IPS-18c (cell line): ENCODE data around the gene KHDRBS2.

ENCODE experiments used
- H3K4me3 ChIP-seq: 2 replicates; pipeline ENCODE4 v1.7.0; 2013; ENCODE audit warnings: low read depth, mild to moderate bottlenecking, low read length, moderate library complexity; ENCODE audit not compliant: insufficient read depth
- H3K9me3 ChIP-seq: one replicate; pipeline ENCODE4 v1.6.1; 2013; ENCODE audit warnings: mild to moderate bottlenecking, low read length, moderate library complexity; ENCODE audit not compliant: control insufficient read depth, insufficient read depth

Gene KHDRBS2

DNA sequence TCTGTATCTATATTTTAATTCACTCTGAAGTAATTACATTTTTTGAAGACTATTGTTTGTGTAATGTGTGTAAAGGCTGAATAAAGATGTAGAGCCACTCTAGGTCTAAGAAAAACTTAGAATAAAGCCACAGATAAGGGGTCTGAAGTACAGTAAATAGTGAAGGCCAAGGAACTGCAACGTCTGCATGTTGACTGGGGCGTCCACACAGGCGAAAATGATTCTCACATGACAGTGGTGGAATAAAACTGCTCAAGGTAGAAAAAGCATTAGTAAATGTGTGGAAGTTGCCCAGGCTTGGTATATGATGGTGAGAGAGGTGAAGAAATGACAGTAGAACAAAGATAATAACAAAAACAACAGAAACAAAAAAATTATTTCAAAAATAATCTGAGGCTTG, 196.2 kb downstream of the KHDRBS2 start:
- Histone ChIP-seq H3K4me3 (no peak overlapping the region), H3K9me3 (no peaks in the 10 kb centered on the region)

DNA sequence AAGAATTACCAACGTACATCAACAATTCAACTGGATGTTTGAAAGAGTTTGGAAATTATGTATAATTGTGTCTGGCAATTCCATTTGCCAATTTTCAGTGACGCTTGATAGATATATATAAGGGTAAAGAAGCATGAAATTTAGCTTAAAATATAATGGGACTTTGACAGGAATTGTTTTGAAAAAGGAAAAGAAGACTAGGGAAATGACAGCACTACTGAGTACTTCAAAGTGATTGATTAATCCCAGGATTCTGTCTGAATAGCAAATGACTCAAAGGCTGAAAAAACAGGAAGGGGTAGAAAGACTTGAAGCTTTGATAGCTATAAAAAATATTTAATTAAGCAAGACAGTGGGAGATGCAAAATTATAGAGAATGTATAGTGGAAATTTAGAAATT, 200.0 kb downstream of the KHDRBS2 start:
- H3K4me3 ChIP-seq = no peak overlapping the region
- H3K9me3 ChIP-seq = no peaks in the 10 kb centered on the region

DNA sequence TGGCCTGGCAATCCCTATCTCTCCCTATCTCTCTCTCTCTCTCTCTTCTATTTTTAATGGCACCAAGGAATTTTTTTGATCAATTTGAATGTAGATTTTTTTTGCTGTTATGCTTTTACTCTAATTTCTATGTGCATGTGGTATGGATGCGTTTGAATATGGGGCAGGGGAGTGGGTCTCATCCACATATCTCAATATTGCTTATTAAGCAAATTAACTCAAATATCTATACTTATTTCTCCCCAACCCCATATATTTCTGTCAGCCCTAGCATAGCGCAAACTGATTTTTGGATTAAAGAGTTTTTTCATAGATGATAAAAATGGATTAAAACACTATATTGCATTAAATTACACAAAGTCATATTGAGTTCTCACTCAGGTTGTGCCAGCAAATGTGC, 210.2 kb downstream of the KHDRBS2 start:
- no peaks in the 10 kb centered on the region for H3K9me3 ChIP-seq
- no peak overlapping the region for H3K4me3 ChIP-seq

DNA sequence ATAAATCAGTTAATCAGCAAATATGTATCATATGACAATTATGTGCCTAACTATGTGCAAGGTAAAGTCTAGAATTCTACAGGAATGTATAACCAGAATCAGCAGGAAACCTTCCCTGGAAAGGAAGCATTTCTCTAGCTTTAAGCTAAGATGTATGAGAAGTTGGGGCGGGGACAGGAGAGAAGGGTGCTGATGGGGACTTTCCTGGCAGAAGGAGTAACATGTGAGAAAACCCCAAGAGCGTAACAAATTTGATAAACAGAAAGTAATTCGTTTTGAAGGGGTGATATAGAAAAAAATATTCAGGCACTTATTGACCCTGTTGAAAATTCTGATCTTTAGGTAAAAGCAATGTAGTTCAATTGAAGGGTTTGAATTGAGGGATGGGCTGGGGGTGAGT, 226.1 kb downstream of the KHDRBS2 start:
- H3K9me3 ChIP-seq = no peaks in the 10 kb centered on the region

GRCh38 chr6:62057300-62057699, 228.7 kb downstream of the KHDRBS2 start:
- Histone ChIP-seq H3K9me3 (no peaks in the 10 kb centered on the region), H3K4me3 (no peak overlapping the region)

More for the DNA sequence above, 226.1 kb downstream of the KHDRBS2 start:
- H3K4me3 ChIP-seq = no peak overlapping the region

GRCh38 chr6:62045502-62045901, 240.5 kb downstream of the KHDRBS2 start:
- Histone ChIP-seq H3K4me3 (no peak overlapping the region), H3K9me3 (no peaks in the 10 kb centered on the region)

GRCh38 chr6:62043084-62043483, 242.9 kb downstream of the KHDRBS2 start:
- Histone ChIP-seq H3K4me3 (no peak overlapping the region), H3K9me3 (no peaks in the 10 kb centered on the region)

DNA sequence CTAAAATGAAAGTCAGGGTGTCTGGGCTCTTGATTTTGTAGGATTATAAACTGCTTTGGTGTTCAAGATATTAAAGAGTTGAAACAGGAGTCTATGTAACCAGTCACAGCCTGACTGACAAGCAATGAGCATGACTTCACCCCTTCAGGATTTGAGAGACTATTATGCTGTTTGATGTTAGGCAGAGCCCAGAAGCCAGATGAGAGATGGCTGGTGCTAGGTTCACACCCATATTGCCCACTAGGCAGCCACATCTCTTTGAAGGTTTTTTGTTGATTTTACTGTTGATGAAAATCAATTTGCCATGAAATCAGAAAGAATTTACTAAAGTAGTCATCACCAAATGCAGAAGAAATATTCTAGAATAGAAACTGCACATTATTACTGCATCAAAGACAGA, 243.6 kb downstream of the KHDRBS2 start:
- Histone ChIP-seq H3K4me3 (no peak overlapping the region), H3K9me3 (no peaks in the 10 kb centered on the region)

- no peaks in the 10 kb centered on the region for H3K9me3 ChIP-seq
- H3K4me3 ChIP-seq = no peak overlapping the region
These were observed 246.4 kb downstream of the KHDRBS2 start for GRCh38 chr6:62039605-62040004.

- Histone ChIP-seq H3K9me3 (no peaks in the 10 kb centered on the region), H3K4me3 (no peak overlapping the region)
These were observed 248.6 kb downstream of the KHDRBS2 start for GRCh38 chr6:62037445-62037844.

DNA sequence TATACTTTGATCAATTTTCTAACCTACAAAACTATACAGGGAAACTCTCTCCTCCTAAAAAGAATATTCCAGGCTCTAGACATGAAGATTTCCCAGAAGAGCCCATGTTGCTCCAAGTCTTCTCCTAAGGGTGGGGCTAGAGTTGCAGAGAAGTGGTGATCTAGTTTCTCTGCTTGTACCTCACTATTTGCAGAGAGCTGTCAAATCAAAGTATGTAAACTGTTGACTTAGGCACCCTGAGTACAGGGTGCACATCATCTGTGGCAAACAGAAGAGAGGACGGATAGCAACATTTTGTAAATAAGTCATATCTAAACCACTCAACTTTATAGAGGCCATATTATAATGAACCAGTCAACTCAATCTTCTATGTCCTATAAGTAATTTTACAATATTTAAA, 250.1 kb downstream of the KHDRBS2 start:
- Histone ChIP-seq H3K4me3 (no peak overlapping the region), H3K9me3 (no peaks in the 10 kb centered on the region)

GRCh38 chr6:62013719-62014118, 272.3 kb downstream of the KHDRBS2 start:
- H3K9me3 ChIP-seq = peaks cover 2% of the 10 kb centered on the region
- H3K4me3 ChIP-seq = no peak overlapping the region

GRCh38 chr6:62009445-62009844, 276.6 kb downstream of the KHDRBS2 start:
- no peak overlapping the region for H3K4me3 ChIP-seq
- peaks cover 2% of the 10 kb centered on the region for H3K9me3 ChIP-seq

GRCh38 chr6:61989616-61990015, 296.4 kb downstream of the KHDRBS2 start:
- H3K4me3 ChIP-seq = no peak overlapping the region

DNA sequence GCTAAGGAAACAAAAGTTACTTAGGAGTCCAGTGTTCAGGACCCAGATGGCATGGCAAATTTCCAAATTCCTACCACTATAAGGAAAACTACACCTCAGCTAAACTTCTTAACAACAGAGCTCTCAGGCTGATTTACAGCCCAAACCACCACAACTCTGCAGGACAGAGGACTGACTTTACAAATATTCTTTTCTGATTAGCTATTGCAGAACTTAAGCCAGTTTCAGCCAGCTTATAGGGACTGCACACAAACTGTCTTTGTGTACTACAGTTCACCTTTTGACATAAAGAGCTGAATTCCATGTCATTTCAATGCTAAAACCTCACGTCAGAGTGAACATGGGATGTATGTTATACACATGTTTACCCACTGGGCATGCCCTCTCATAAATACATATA, 305.4 kb downstream of the KHDRBS2 start:
- no peaks in the 10 kb centered on the region for H3K9me3 ChIP-seq
- no peak overlapping the region for H3K4me3 ChIP-seq

More at GRCh38 chr6:61989616-61990015, 296.4 kb downstream of the KHDRBS2 start:
- H3K9me3 ChIP-seq = no peaks in the 10 kb centered on the region

DNA sequence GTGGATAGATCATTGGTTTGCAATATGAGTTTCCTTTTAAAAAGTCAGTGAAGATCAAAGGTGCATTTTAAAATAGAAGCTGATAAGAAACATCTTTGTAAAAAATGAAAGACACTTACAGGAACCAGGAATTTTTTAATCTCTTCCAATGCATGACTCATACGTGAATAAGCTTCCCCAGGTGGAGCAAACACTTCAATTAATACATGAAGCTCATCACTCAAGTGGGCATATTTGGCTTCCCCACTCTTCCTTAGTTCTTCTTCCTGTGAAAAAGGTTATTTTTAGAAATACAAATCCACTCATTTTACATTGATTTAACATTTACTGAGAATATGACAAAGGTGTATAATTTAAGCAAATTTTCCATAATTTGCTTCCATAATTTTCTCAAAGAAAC, 308.1 kb downstream of the KHDRBS2 start:
- no peak overlapping the region for H3K4me3 ChIP-seq
- no peaks in the 10 kb centered on the region for H3K9me3 ChIP-seq

GRCh38 chr6:61977099-61977498, 308.9 kb downstream of the KHDRBS2 start:
- no peak overlapping the region for H3K4me3 ChIP-seq
- H3K9me3 ChIP-seq = no peaks in the 10 kb centered on the region

DNA sequence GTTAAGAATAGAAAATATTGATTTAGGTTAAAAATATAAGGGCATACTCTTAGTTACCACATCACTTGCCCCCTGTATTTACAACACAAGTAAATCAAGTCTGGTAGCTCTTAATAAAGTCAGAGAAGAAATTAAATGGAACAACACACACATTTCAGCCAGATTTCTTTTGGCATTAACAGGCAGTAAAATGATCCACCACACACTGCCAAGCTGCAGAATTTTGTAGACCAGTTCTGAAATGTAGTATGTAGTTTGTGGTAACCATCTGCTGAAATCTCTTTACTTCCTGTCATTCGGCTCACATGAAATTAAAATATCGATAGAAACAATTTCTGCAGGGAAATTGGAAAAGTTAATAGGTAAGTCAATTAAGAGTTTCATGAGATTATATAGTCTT, 326.8 kb downstream of the KHDRBS2 start:
- Histone ChIP-seq H3K9me3 (no peaks in the 10 kb centered on the region), H3K4me3 (no peak overlapping the region)

DNA sequence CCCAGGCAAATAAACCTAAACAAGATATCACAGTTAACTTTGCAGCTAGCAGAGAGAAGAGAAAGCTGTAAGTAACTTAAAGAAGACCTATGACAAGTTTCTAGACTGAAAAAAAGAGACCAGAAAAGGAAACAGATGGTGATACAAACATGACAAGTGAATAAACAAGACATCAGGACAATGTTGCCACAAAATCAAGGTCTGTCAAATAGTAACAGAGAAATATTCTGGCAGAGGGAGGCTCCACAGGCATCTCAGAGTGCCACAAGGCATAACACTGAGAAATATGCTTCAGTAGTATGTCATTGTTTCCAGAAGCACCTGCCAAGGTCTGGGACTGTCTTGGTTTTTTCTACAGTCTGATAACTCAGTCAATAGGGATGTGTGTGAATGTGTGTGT, 332.2 kb downstream of the KHDRBS2 start:
- Histone ChIP-seq H3K9me3 (no peaks in the 10 kb centered on the region), H3K4me3 (no peak overlapping the region)

DNA sequence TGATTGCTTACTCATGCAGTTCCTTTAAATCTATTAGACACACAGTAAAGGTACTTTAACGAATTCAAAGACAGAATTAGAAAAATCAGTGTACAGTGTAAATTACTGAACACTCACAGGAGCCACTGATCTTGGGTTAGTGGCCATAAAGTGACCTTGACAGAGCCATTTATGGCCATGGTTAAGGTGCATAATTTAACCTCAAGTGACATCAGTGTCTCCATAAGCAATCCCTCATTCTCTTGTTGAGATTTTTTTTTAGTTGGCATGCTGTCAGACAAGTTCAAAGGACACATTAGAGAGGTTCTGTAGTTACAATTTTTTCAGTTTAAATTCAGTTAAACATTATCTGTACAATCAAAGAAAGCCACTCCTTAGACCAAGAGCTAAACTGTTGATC, 334.4 kb downstream of the KHDRBS2 start:
- no peaks in the 10 kb centered on the region for H3K9me3 ChIP-seq

More for the DNA sequence above, 334.4 kb downstream of the KHDRBS2 start:
- H3K4me3 ChIP-seq = no peak overlapping the region
